ENCODE results near the gene ZNF182. TPM values are rescaled to one million over a fixed set of nuclear protein-coding genes. Genes with fewer than 3 reads are reported as not detected.
"Not testable (repeated sequence)": the region's sequence is repeated elsewhere in the genome, so short reads cannot be mapped to it uniquely, and the experiment has no call there.

ZNF182 gene
- total and polyA plus RNA-seq, 4 donors, result 0.97 to 3.1 (median 2.2) TPM

- Histone ChIP-seq H3K36me3 (ENCODE audit: control insufficient read depth in 4 of 4, insufficient read depth in 3 of 4, low read depth in 1 of 4, low read length in 3 of 4) (no peaks in the 10 kb centered on the region), H3K27me3 (ENCODE audit: control insufficient read depth in 4 of 4, insufficient read depth in 4 of 4, low read length in 3 of 4) (no peaks in the 10 kb centered on the region), H3K4me3 (ENCODE audit: low read depth in 1 of 3, low read length in 3 of 3) (no peak overlapping the region), H3K4me1 (ENCODE audit: control insufficient read depth in 4 of 4, insufficient read depth in 4 of 4, low read length in 3 of 4) (no peaks in the 10 kb centered on the region), H3K9me3 (ENCODE audit: control insufficient read depth in 4 of 4, low read length in 3 of 4) (peaks cover 0 to 16% (median 6%) of the 10 kb centered on the region in 4 donors), H3K9ac (ENCODE audit: low read depth in 1 of 2, low read length in 2 of 2) (no peak overlapping the region), H3K27ac (ENCODE audit: low read depth in 1 of 2, low read length in 2 of 2) (no peak overlapping the region)
- no peak for DNase-seq (ENCODE audit: low spot score)
- TF ChIP-seq HNF4G (IDR thresholded peaks at IDR 0.05), result no peak
- TF ChIP-seq EGR1 (IDR thresholded peaks at IDR 0.05; ENCODE audit: low read depth in 2 of 2), result no peak
- TF ChIP-seq MAX (IDR thresholded peaks at IDR 0.05), result no peak
- TF ChIP-seq FOXA2 (IDR thresholded peaks at IDR 0.05), result no peak
- no peak for TF ChIP-seq JUND (IDR thresholded peaks at IDR 0.05)
- TF ChIP-seq RXRA (IDR thresholded peaks at IDR 0.05), result no peak
- TF ChIP-seq GABPA (IDR thresholded peaks at IDR 0.05 in 1 of 2, conservative IDR thresholded peaks at IDR 0.05 in 1 of 2), result no peak
- TF ChIP-seq SP1 (IDR thresholded peaks at IDR 0.05), result no peak
- TF ChIP-seq NR2F2 (IDR thresholded peaks at IDR 0.05), result no peak
- no peak for TF ChIP-seq YY1 (IDR thresholded peaks at IDR 0.05)
- TF ChIP-seq, protein P1, sequence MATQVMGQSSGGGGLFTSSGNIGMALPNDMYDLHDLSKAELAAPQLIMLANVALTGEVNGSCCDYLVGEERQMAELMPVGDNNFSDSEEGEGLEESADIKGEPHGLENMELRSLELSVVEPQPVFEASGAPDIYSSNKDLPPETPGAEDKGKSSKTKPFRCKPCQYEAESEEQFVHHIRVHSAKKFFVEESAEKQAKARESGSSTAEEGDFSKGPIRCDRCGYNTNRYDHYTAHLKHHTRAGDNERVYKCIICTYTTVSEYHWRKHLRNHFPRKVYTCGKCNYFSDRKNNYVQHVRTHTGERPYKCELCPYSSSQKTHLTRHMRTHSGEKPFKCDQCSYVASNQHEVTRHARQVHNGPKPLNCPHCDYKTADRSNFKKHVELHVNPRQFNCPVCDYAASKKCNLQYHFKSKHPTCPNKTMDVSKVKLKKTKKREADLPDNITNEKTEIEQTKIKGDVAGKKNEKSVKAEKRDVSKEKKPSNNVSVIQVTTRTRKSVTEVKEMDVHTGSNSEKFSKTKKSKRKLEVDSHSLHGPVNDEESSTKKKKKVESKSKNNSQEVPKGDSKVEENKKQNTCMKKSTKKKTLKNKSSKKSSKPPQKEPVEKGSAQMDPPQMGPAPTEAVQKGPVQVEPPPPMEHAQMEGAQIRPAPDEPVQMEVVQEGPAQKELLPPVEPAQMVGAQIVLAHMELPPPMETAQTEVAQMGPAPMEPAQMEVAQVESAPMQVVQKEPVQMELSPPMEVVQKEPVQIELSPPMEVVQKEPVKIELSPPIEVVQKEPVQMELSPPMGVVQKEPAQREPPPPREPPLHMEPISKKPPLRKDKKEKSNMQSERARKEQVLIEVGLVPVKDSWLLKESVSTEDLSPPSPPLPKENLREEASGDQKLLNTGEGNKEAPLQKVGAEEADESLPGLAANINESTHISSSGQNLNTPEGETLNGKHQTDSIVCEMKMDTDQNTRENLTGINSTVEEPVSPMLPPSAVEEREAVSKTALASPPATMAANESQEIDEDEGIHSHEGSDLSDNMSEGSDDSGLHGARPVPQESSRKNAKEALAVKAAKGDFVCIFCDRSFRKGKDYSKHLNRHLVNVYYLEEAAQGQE (IDR thresholded peaks at IDR 0.05), result no peak
- no peak for TF ChIP-seq ATF3 (IDR thresholded peaks at IDR 0.05)
- no peak for TF ChIP-seq FOXA1 (IDR thresholded peaks at IDR 0.05)
- TF ChIP-seq HNF4A (conservative IDR thresholded peaks at IDR 0.05), result no peak
- 86% methylated on average over 2 of the region's 2 CpGs for WGBS
Observed at GRCh38 chrX:47960406-47960805, 43.4 kb downstream of the ZNF182 start.

DNA sequence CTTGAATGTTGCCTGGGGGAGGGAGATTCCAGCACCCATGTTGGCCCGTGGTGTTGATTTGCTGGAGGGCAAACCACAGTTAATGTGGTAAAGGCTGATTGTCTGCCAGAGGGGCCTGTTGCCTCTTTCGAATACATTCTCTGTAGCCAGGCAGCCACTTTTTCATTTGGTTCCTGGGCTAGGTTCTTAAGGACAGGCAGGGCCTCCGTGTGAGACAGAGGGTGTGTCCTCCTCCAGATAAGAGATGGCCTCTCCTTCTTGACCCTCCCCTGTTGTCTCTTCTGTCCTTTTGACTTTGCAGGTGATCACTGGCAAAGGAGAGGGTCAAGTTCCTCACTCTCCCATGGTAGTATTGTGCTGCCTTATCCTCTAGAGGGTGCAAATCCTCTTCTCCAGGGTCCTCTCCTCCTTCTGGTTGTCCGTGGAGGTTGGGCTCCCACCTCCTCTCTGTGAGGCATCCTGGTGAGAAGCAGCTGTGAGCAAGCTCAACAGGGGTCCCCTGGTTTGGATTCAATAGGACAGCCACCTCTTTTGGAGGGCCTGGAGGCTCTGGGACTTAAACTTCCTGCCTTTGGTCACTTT lies 44.9 kb downstream of the ZNF182 start:
- no peak for DNase-seq (ENCODE audit: low spot score)
- WGBS, result 39% methylated on average over 4 of the region's 4 CpGs

GRCh38 chrX:47958206-47958605 lies 45.6 kb downstream of the ZNF182 start:
- not testable (repeated sequence) for H3K4me1 ChIP-seq (ENCODE audit: control insufficient read depth in 4 of 4, insufficient read depth in 4 of 4, low read length in 3 of 4); H3K4me3 ChIP-seq (ENCODE audit: low read depth in 1 of 3, low read length in 3 of 3); H3K36me3 ChIP-seq (ENCODE audit: control insufficient read depth in 4 of 4, insufficient read depth in 3 of 4, low read depth in 1 of 4, low read length in 3 of 4); H3K27me3 ChIP-seq (ENCODE audit: control insufficient read depth in 4 of 4, insufficient read depth in 4 of 4, low read length in 3 of 4); DNase-seq (ENCODE audit: low spot score); H3K9ac ChIP-seq (ENCODE audit: low read depth in 1 of 2, low read length in 2 of 2); H3K27ac ChIP-seq (ENCODE audit: low read depth in 1 of 2, low read length in 2 of 2)
- 95% methylated on average over 4 of the region's 4 CpGs for WGBS
- H3K9me3 ChIP-seq (ENCODE audit: control insufficient read depth in 4 of 4, low read length in 3 of 4), result peaks cover 0 to 11% (median 5%) of the 10 kb centered on the region in 4 donors

More for the DNA sequence above, 44.9 kb downstream of the ZNF182 start:
- Histone ChIP-seq H3K4me3 (ENCODE audit: low read depth in 1 of 3, low read length in 3 of 3) (no peak overlapping the region), H3K27ac (ENCODE audit: low read depth in 1 of 2, low read length in 2 of 2) (no peak overlapping the region), H3K36me3 (ENCODE audit: control insufficient read depth in 4 of 4, insufficient read depth in 3 of 4, low read depth in 1 of 4, low read length in 3 of 4) (no peaks in the 10 kb centered on the region), H3K27me3 (ENCODE audit: control insufficient read depth in 4 of 4, insufficient read depth in 4 of 4, low read length in 3 of 4) (no peaks in the 10 kb centered on the region), H3K9me3 (ENCODE audit: control insufficient read depth in 4 of 4, low read length in 3 of 4) (peaks cover 0 to 11% (median 5%) of the 10 kb centered on the region in 4 donors), H3K4me1 (ENCODE audit: control insufficient read depth in 4 of 4, insufficient read depth in 4 of 4, low read length in 3 of 4) (no peaks in the 10 kb centered on the region), H3K9ac (ENCODE audit: low read depth in 1 of 2, low read length in 2 of 2) (no peak overlapping the region)
- TF ChIP-seq TAF1 (conservative IDR thresholded peaks at IDR 0.05) (no peak), RAD21 (IDR thresholded peaks at IDR 0.05) (peak in 1 of 2 donors; percentile 40)
